HL-60 (cell line): ENCODE data around the gene CLSTN2.

Experiments used
- CTCF ChIP-seq: IDR thresholded peaks from one replicate; pipeline ENCODE4 v1.5.1; 2011; ENCODE audit warnings: low read length, control low read depth, inconsistent platforms; ENCODE audit not compliant: insufficient read depth
- GABPA ChIP-seq: IDR thresholded peaks from 2 replicates; pipeline ENCODE4 v1.6.1; 2012; ENCODE audit warnings: low read depth
- POLR2AphosphoS5 ChIP-seq: IDR thresholded peaks from 2 replicates; pipeline ENCODE4 v1.6.1; 2012; ENCODE audit warnings: low read depth
- REST ChIP-seq: IDR thresholded peaks from 2 replicates; pipeline ENCODE4 v1.6.1; 2012; ENCODE audit warnings: low read depth; ENCODE audit not compliant: insufficient replicate concordance

GRCh38 chr3:140094487-140094886, 159.5 kb downstream of the CLSTN2 start:
- no peak for TF ChIP-seq POLR2AphosphoS5
- no peak for TF ChIP-seq CTCF
- no peak for TF ChIP-seq REST
- no peak for TF ChIP-seq GABPA
